HG03354 (cell line): ENCODE data around the gene GGT5.
"Not testable (repeated sequence)": the region's sequence is repeated elsewhere in the genome, so short reads cannot be mapped to it uniquely, and the experiment has no call there.

Experiments used
- ATAC-seq: cut with Tn5 transposase; IDR thresholded peaks from one replicate; pipeline ENCODE4 v1.9.1; 2021; ENCODE audit warnings: mild to moderate bottlenecking; ENCODE audit not compliant: unreplicated experiment, poor library complexity, severe bottlenecking

The GGT5 gene

GRCh38 chr22:24245030-24245431 is at the start of gene GGT5:
Gene GGT5 (minus strand): TSS chr22:24245082. CDS start chr22:24244725, 357 bp downstream.
- not testable (repeated sequence) for ATAC-seq

- not testable (repeated sequence) for ATAC-seq
Measured at GRCh38 chr22:24292202-24292830, 47.4 kb upstream of the GGT5 start.

GRCh38 chr22:24291515-24292201 is 46.8 kb upstream of the GGT5 start:
- ATAC-seq, result no peak

- no peak for ATAC-seq
Measured at GRCh38 chr22:24290459-24290858, 45.6 kb upstream of the GGT5 start.

- no peak for ATAC-seq
Measured at GRCh38 chr22:24289741-24290163, 44.9 kb upstream of the GGT5 start.

GRCh38 chr22:24289114-24289513 is 44.2 kb upstream of the GGT5 start:
- ATAC-seq, result no peak

GRCh38 chr22:24287801-24288200 is 42.9 kb upstream of the GGT5 start:
- ATAC-seq, result not testable (repeated sequence)

GRCh38 chr22:24287212-24287611 is 42.3 kb upstream of the GGT5 start:
- not testable (repeated sequence) for ATAC-seq

GRCh38 chr22:24285245-24285644 is 40.4 kb upstream of the GGT5 start:
- no peak for ATAC-seq

- no peak for ATAC-seq
Measured at GRCh38 chr22:24284747-24285203, 39.9 kb upstream of the GGT5 start.

- ATAC-seq, result no peak
Measured at GRCh38 chr22:24282401-24282800, 37.5 kb upstream of the GGT5 start.

- not testable (repeated sequence) for ATAC-seq
Measured at GRCh38 chr22:24280363-24280762, 35.5 kb upstream of the GGT5 start.

GRCh38 chr22:24274696-24275405 is 30.0 kb upstream of the GGT5 start:
- not testable (repeated sequence) for ATAC-seq

- not testable (repeated sequence) for ATAC-seq
Measured at GRCh38 chr22:24273906-24274305, 29.0 kb upstream of the GGT5 start.

GRCh38 chr22:24273031-24273430 is 28.1 kb upstream of the GGT5 start:
- not testable (repeated sequence) for ATAC-seq

GRCh38 chr22:24271386-24271854 is 26.5 kb upstream of the GGT5 start:
- ATAC-seq, result no peak

GRCh38 chr22:24270556-24271385 is 25.9 kb upstream of the GGT5 start, which contains the start of gene SPECC1L:
Gene SPECC1L (plus strand): TSS chr22:24270831. CDS start chr22:24302232, 31,401 bp downstream.
- ATAC-seq, result peak; percentile 88

- not testable (repeated sequence) for ATAC-seq
Measured at GRCh38 chr22:24266495-24266894, 21.6 kb upstream of the GGT5 start.

- ATAC-seq, result no peak
Measured at GRCh38 chr22:24265734-24266133, 20.9 kb upstream of the GGT5 start.
